ENCODE measurements around the gene AMN.

DNA sequence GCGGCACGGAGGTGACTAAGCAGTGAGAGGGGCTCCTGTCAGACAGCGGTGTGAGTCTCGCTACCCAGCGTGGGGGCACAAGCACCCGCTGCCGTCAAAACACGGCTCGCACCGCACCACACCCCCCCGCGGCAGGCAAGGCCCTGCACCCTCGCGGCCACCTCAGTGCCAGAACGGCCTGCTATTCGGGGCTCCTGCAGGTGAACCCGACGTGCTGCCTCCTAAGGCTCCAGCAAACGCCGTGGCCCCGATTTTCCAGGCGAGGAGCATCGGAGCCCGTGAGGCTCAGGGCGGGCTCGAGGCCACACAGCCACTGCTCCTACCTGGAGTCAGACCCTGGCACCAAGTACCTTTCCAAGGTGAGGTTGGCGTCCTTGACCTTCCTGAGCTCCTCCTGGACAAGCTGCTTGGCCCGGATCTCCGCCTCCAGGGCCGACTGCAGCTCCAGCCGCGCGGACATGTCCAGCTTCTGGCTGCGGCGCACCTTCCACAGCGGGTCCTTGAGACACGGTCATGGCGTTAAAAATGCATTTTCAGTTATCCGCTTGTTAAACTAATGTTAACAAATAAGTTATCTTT is 41.8 kb downstream of the AMN start:
- TF ChIP-seq EZH2 (optimal IDR thresholded peaks at IDR 0.05; ENCODE audit: low read depth, low read length) (no peak), CTCF (IDR thresholded peaks at IDR 0.05; ENCODE audit: low read length) (no peak)

Data from MM.1S (cell line).